Measurements from ENCODE around the gene DDX19B.
A peak's percentile ranks its signal among the peaks of the same experiment; 100 is the strongest.
"Not testable (repeated sequence)": the region's sequence is repeated elsewhere in the genome, so short reads cannot be mapped to it uniquely, and the experiment has no call there.

Gene DDX19B

DNA sequence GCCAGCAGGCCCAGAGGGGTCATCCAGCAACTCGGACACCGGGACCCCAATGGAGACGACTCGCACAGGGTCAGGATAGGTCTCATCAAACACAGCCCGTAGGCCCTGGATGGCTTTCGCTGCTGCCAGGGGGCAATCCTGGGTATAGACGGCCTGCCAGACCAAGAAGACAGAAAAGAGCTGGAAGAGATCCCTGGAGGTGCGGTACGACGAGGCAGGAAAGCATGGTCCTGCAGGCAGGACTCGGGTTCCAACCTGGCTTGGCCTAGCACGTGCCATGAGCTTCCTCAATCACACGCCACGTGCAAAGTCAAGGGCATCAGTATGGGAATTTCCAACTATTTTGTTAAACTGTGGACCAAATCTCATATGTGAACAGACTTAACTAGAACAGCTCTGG, 40.9 kb upstream of the DDX19B start:
- no peak overlapping the region for H3K4me3 ChIP-seq (ENCODE audit: low read depth, low read length)
- no peak for TF ChIP-seq POLR2A (IDR thresholded peaks at IDR 0.05; ENCODE audit: extremely low read depth, insufficient read length)
- no peak for TF ChIP-seq MAX (IDR thresholded peaks at IDR 0.05; ENCODE audit: low read depth, low read length)
- TF ChIP-seq, protein P1, sequence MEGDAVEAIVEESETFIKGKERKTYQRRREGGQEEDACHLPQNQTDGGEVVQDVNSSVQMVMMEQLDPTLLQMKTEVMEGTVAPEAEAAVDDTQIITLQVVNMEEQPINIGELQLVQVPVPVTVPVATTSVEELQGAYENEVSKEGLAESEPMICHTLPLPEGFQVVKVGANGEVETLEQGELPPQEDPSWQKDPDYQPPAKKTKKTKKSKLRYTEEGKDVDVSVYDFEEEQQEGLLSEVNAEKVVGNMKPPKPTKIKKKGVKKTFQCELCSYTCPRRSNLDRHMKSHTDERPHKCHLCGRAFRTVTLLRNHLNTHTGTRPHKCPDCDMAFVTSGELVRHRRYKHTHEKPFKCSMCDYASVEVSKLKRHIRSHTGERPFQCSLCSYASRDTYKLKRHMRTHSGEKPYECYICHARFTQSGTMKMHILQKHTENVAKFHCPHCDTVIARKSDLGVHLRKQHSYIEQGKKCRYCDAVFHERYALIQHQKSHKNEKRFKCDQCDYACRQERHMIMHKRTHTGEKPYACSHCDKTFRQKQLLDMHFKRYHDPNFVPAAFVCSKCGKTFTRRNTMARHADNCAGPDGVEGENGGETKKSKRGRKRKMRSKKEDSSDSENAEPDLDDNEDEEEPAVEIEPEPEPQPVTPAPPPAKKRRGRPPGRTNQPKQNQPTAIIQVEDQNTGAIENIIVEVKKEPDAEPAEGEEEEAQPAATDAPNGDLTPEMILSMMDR (IDR thresholded peaks at IDR 0.05; ENCODE audit: low read depth, low read length): no peak

DNA sequence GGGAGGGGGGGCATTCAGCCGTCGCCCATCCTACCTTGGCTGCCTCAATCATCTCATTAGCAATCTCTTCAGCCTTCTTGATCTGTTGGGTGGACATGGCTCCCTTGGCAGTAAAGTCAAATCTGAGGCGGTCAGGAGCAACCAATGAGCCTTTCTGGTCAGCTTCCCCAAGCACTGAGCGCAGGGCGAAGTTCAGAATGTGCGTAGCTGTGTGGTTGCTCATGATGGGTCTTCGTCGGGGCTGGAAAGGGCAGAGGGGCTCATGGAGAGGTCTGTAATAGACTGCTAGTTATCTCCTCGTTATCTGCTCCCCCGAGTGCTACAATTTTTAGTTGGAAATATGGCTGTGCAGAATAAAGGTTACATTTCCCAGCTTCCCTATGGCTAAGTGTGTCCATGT, 40.0 kb upstream of the DDX19B start:
- TF ChIP-seq, protein P1 (IDR thresholded peaks at IDR 0.05; ENCODE audit: low read depth, low read length): no peak
- TF ChIP-seq POLR2A (IDR thresholded peaks at IDR 0.05; ENCODE audit: extremely low read depth, insufficient read length) (no peak), MYC (IDR thresholded peaks at IDR 0.05; ENCODE audit: low read depth, low read length) (no peak), MAX (IDR thresholded peaks at IDR 0.05; ENCODE audit: low read depth, low read length) (no peak)
- DNase-seq (ENCODE audit: low read depth): no peak
- no peak overlapping the region for H3K4me3 ChIP-seq (ENCODE audit: low read depth, low read length)

More for the DNA sequence above, 40.9 kb upstream of the DDX19B start:
- no peak for DNase-seq (ENCODE audit: low read depth)

DNA sequence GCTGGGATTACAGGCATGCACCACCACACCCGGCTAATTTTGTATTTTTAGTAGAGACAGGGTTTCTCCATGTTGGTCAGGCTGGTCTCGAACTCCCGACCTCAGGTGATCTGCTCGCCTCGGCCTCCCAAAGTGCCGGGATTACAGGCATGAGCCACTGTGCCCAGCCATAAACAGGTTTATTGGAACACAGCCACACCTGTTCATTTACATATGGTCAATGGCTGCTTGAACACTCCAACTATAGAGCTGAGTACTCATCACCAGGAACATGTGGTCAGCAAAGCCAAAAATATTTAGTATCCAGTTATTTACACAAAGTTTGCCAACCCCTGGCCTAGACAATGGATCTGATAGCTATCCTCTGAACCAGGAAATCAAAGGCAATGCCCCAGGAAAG, 39.1 kb upstream of the DDX19B start:
- not testable (repeated sequence) for H3K4me3 ChIP-seq (ENCODE audit: low read depth, low read length); DNase-seq (ENCODE audit: low read depth)

DNA sequence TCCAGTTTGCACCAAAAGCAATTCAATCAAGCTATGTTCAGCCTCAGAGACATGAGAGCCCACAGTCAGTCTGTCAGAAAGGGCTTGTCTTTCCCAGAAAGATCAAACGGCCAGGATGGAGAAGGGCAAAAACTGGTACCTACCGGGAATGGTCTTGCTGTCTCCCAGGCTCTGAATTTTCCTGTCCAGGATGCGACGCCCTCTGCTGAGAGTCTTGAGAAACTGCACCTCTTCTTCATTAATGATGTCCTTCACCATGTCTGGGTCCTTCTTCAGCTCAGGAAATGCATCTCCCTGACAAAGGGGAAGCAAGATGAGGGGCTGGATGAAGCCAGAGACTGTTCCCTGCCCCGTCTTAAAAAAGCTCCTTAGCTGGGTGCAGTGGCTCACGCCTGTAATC, 31.5 kb upstream of the DDX19B start:
- no peak overlapping the region for H3K4me3 ChIP-seq (ENCODE audit: low read depth, low read length)
- TF ChIP-seq, protein P1 (IDR thresholded peaks at IDR 0.05; ENCODE audit: low read depth, low read length): peak; percentile 85
- TF ChIP-seq POLR2A (IDR thresholded peaks at IDR 0.05; ENCODE audit: extremely low read depth, insufficient read length) (no peak), MAX (IDR thresholded peaks at IDR 0.05; ENCODE audit: low read depth, low read length) (no peak), MYC (IDR thresholded peaks at IDR 0.05; ENCODE audit: low read depth, low read length) (no peak)
- DNase-seq (ENCODE audit: low read depth): peak; percentile 76

GRCh38 chr16:70267922-70268321, 31.1 kb upstream of the DDX19B start:
- H3K4me3 ChIP-seq (ENCODE audit: low read depth, low read length); DNase-seq (ENCODE audit: low read depth): not testable (repeated sequence)

DNA sequence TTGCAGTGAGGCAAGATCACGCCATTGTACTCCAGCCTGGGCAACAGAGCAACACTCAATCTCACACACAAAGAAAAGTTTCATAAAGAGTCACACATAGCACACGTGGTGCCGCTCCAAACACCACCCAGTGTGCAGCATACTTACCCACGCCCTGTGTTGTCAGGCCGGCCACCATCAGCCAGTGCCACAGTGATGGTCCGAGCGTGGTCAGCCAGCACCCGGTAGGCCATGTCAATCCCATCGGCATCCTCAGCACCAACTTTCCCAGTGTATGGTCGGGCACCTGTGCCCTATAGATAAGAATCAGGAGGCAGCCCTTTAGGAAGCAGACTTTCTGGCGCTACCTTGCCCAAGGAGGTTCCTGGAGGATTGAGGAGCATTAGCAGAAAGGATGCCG, 29.5 kb upstream of the DDX19B start:
- TF ChIP-seq MAX (IDR thresholded peaks at IDR 0.05; ENCODE audit: low read depth, low read length) (no peak), POLR2A (IDR thresholded peaks at IDR 0.05; ENCODE audit: extremely low read depth, insufficient read length) (no peak), MYC (IDR thresholded peaks at IDR 0.05; ENCODE audit: low read depth, low read length) (no peak)
- TF ChIP-seq, protein P1 (IDR thresholded peaks at IDR 0.05; ENCODE audit: low read depth, low read length): no peak
- DNase-seq (ENCODE audit: low read depth): no peak
- no peak overlapping the region for H3K4me3 ChIP-seq (ENCODE audit: low read depth, low read length)

DNA sequence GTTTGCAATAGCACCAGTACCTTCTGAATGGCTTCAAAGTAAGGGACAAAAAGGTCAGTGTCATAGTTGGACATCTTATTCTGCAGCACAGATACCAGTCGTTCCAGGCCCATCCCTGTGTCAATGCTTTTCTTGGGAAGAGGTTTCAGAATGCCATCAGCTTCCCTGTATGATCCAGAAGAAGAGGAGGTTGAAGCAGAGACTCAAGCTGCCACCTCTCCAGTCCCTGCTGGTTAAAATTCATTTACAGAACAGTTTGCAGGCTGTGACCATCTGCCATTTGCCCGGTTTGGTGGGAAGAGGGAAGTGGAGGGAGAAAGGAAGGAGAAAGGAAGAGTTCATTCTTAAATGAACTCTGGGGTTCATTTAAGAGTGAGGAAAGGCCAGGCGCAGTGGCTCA, 28.8 kb upstream of the DDX19B start:
- no peak overlapping the region for H3K4me3 ChIP-seq (ENCODE audit: low read depth, low read length)
- TF ChIP-seq, protein P1 (IDR thresholded peaks at IDR 0.05; ENCODE audit: low read depth, low read length): no peak
- TF ChIP-seq MAX (IDR thresholded peaks at IDR 0.05; ENCODE audit: low read depth, low read length) (no peak), MYC (IDR thresholded peaks at IDR 0.05; ENCODE audit: low read depth, low read length) (no peak), POLR2A (IDR thresholded peaks at IDR 0.05; ENCODE audit: extremely low read depth, insufficient read length) (no peak)
- DNase-seq (ENCODE audit: low read depth): no peak
